MM.1S (cell line): ENCODE data around the gene BPHL.

Experiments used
- CTCF ChIP-seq: fragments of 300-600 bp; sonication (generic); IDR thresholded peaks from 2 replicates; pipeline ENCODE4 v1.5.1; 2016; ENCODE audit warnings: antibody characterized with exemption, low read length, mixed read lengths
- EZH2 ChIP-seq: fragments of 300-600 bp; sonication (generic); optimal IDR thresholded peaks from 2 replicates; pipeline ENCODE3; 2017; ENCODE audit warnings: low read depth, mild to moderate bottlenecking, antibody characterized with exemption, low read length, mixed read lengths
- EZH2phosphoT487 ChIP-seq: fragments of 300-600 bp; sonication (generic); IDR thresholded peaks from 2 replicates; pipeline ENCODE4 v1.6.1; 2018; ENCODE audit warnings: antibody characterized with exemption, low read length

DNA sequence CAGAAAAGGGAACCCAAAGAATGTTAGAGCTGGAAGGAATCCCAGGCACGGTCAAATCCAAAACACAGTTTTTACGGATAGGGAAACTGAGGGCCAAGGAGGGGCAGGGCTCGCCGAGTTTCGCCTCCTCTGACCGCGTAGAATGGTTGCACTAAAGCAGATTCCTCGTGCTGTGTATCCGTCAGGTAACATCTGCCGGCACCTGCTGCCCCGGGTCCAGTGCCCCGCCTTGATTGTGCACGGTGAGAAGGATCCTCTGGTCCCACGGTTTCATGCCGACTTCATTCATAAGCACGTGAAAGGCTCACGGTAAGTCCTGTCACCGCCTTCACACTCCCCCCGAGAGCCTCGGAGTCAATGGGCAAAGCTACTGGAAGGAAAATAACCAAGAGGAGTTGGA, 21.7 kb downstream of the BPHL start:
- no peak for TF ChIP-seq CTCF
- no peak for TF ChIP-seq EZH2phosphoT487
- no peak for TF ChIP-seq EZH2
